B cell (primary cell): ENCODE results near the gene SLC18B1.

Experiments used
- CTCF ChIP-seq: fragments of 200-600 bp; IDR thresholded peaks from one replicate; pipeline ENCODE4 v1.8.0; 2022; ENCODE audit warnings: antibody characterized with exemption, mild to moderate bottlenecking
- EZH2 ChIP-seq: IDR thresholded peaks from 2 replicates; pipeline ENCODE4 v1.6.1; 2012; ENCODE audit warnings: borderline replicate concordance, low read depth, mild to moderate bottlenecking, moderate library complexity, low read length; ENCODE audit not compliant: insufficient read depth, poor library complexity, severe bottlenecking

- TF ChIP-seq CTCF = no peak
- no peak for TF ChIP-seq EZH2
These were observed 9.6 kb downstream of the SLC18B1 start for GRCh38 chr6:132788658-132789395.
